MM.1S (cell line): Measurements from ENCODE around the gene TIMM44.

ENCODE experiments used
- DNase-seq: peaks from one replicate; pipeline ENCODE4 v3.0.0-alpha.2; 2015
- H2AFZ ChIP-seq: fragments of 300-600 bp; sonication (generic); 2 replicates; pipeline ENCODE4 v1.6.0; 2016; ENCODE audit warnings: antibody characterized with exemption, low read length
- H3F3A ChIP-seq: fragments of 300-600 bp; sonication (generic); 2 replicates; pipeline ENCODE4 v1.6.1; 2016; ENCODE audit warnings: mild to moderate bottlenecking, antibody characterized with exemption, low read length, moderate library complexity, mixed read lengths; ENCODE audit not compliant: insufficient read depth
- H3K27ac ChIP-seq: fragments of 300-600 bp; sonication (generic); 2 replicates; pipeline ENCODE4 v1.5.1; 2016; ENCODE audit warnings: mild to moderate bottlenecking, low read length
- H3K27me3 ChIP-seq: fragments of 300-600 bp; sonication (generic); replicated peaks from 2 replicates; pipeline ENCODE4 v1.6.0; 2016; ENCODE audit warnings: low read length; ENCODE audit not compliant: insufficient read depth
- H3K36me3 ChIP-seq: fragments of 300-600 bp; sonication (generic); replicated peaks from 2 replicates; pipeline ENCODE4 v1.6.1; 2016; ENCODE audit warnings: mild to moderate bottlenecking, low read length, mixed read lengths; ENCODE audit not compliant: insufficient read depth
- H3K4me1 ChIP-seq: fragments of 300-600 bp; sonication (generic); 2 replicates; pipeline ENCODE4 v1.6.1; 2016; ENCODE audit warnings: low read length, mixed read lengths
- H3K4me2 ChIP-seq: fragments of 300-600 bp; sonication (generic); 2 replicates; pipeline ENCODE4 v1.6.0; 2016; ENCODE audit warnings: low read depth, low read length
- H3K4me3 ChIP-seq: fragments of 300-600 bp; sonication (generic); 2 replicates; pipeline ENCODE4 v1.5.1; 2016; ENCODE audit warnings: low read length, mixed read lengths
- H3K79me2 ChIP-seq: fragments of 300-600 bp; sonication (generic); 2 replicates; pipeline ENCODE4 v1.6.1; 2016; ENCODE audit warnings: mixed run types, low read length, mixed read lengths
- H3K9ac ChIP-seq: fragments of 300-600 bp; sonication (generic); 2 replicates; pipeline ENCODE4 v1.6.1; 2016; ENCODE audit warnings: low read length, mixed read lengths
- H3K9me2 ChIP-seq: fragments of 300-600 bp; sonication (generic); replicated peaks from 2 replicates; pipeline ENCODE4 v1.6.1; 2016; ENCODE audit warnings: mild to moderate bottlenecking, low read length, mixed read lengths; ENCODE audit not compliant: insufficient read depth
- H3K9me3 ChIP-seq: fragments of 300-600 bp; sonication (generic); replicated peaks from 2 replicates; pipeline ENCODE4 v1.6.1; 2016; ENCODE audit warnings: mild to moderate bottlenecking, low read length, mixed read lengths; ENCODE audit not compliant: insufficient read depth
- H4K20me1 ChIP-seq: fragments of 300-600 bp; sonication (generic); 2 replicates; pipeline ENCODE4 v1.6.1; 2016; ENCODE audit warnings: mild to moderate bottlenecking, low read length, moderate library complexity, mixed read lengths; ENCODE audit not compliant: insufficient read depth
- EZH2 ChIP-seq: fragments of 300-600 bp; sonication (generic); optimal IDR thresholded peaks from 2 replicates; pipeline ENCODE3; 2017; ENCODE audit warnings: low read depth, mild to moderate bottlenecking, antibody characterized with exemption, low read length, mixed read lengths
- EZH2phosphoT487 ChIP-seq: fragments of 300-600 bp; sonication (generic); IDR thresholded peaks from 2 replicates; pipeline ENCODE4 v1.6.1; 2018; ENCODE audit warnings: antibody characterized with exemption, low read length
- TF ChIP-seq, protein P1 (sequence below): fragments of 300-600 bp; sonication (generic); IDR thresholded peaks from 2 replicates; pipeline ENCODE4 v1.5.1; 2016; ENCODE audit warnings: antibody characterized with exemption, low read length, mixed read lengths

TIMM44 gene

DNA sequence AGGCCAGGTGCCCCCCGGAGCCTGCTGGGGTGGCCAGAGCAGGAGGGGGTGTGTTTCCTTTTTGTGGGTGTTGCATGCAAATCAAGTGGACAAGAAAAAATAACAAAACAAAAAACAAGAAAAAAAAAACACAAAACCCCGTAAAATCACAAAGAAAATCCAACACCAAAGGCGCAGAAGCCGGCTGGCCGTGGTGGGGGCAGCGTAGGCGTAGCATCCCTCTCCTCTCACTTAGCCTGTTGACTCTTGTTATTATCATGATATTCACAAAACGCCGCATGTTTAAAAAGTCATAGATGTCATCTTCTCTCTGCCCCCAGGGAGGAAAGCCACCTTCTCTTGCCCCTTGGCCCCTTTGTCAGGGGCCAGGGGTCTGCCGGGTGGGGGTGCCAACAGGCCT lies 29.8 kb downstream of the TIMM44 start:
- Histone ChIP-seq H3K27me3 (peaks cover 30% of the 10 kb centered on the region), H3K79me2 (peaks cover 8% of the 10 kb centered on the region), H3K9me2 (no peaks in the 10 kb centered on the region), H3K27ac (no peak overlapping the region), H3K4me3 (no peak overlapping the region), H2AFZ (no peak overlapping the region), H3K4me1 (peaks cover 7% of the 10 kb centered on the region; the same call in 1 of the 2 replicates), H3K4me2 (no peak overlapping the region), H3K9ac (no peak overlapping the region), H3K9me3 (no peaks in the 10 kb centered on the region), H4K20me1 (0 out of 2 replicates have a peak, but pooled peaks cover 6% of the 10 kb centered on the region), H3F3A (0 out of 2 replicates have a peak, but pooled peaks cover 7% of the 10 kb centered on the region), H3K36me3 (no peaks in the 10 kb centered on the region; the same call in 1 of the 2 replicates)
- no peak for DNase-seq
- TF ChIP-seq EZH2phosphoT487 (no peak), EZH2 (no peak)
- TF ChIP-seq, protein P1, sequence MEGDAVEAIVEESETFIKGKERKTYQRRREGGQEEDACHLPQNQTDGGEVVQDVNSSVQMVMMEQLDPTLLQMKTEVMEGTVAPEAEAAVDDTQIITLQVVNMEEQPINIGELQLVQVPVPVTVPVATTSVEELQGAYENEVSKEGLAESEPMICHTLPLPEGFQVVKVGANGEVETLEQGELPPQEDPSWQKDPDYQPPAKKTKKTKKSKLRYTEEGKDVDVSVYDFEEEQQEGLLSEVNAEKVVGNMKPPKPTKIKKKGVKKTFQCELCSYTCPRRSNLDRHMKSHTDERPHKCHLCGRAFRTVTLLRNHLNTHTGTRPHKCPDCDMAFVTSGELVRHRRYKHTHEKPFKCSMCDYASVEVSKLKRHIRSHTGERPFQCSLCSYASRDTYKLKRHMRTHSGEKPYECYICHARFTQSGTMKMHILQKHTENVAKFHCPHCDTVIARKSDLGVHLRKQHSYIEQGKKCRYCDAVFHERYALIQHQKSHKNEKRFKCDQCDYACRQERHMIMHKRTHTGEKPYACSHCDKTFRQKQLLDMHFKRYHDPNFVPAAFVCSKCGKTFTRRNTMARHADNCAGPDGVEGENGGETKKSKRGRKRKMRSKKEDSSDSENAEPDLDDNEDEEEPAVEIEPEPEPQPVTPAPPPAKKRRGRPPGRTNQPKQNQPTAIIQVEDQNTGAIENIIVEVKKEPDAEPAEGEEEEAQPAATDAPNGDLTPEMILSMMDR: no peak

DNA sequence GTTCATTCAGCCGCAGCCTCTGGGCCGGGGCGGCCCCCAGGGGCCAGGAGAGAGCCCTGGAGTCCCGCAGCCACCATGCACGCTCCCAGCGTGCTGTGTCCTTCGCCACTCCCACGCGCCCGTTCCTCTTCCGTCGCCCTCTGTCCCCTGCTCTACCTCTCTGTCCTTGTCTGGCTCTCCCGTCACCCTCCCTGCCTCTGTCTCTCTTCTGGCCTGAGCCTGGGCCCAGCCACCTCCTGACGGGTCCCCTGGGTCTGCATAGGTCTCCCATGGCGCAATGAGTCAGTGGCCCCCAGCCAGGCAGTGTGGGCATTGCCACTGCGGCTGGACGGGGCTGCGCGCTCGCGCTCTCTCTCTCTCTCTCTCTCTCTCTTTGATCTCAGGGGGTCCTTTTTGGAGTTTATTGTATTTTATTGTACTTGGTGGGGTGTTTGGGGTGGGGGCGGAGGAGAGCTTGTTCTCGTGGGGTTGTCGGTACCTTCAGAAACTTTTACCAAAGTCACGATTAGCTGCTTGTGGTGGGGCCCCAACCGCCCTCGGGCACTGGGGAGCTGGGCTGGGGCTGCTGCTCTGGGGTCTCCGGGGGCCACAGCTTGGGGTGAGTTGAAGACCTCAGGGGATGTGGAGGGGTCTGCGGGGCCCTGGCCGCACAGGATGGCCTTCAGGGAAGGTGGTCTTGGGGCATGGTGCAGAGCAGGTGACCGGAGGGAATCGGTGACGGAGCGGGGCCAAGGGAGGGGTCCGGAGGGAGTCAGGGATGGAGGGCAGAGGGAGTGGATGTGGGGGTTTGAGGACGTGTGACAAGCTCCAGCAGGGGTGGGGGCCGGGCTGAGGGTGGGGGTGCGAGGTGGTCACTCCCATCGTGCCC lies 30.5 kb downstream of the TIMM44 start:
- H3F3A ChIP-seq: 0 out of 2 replicates have a peak, but pooled peaks cover 7% of the 10 kb centered on the region
- peaks cover 16% of the 10 kb centered on the region for H3K79me2 ChIP-seq
- H4K20me1 ChIP-seq: peaks cover 6% of the 10 kb centered on the region; the same call in 1 of the 2 replicates
- TF ChIP-seq, protein P1: no peak
- TF ChIP-seq EZH2phosphoT487 (no peak), EZH2 (no peak)
- no peaks in the 10 kb centered on the region for H3K9me3 ChIP-seq
- peaks cover 7% of the 10 kb centered on the region; the same call in 1 of the 2 replicates for H3K4me1 ChIP-seq
- no peaks in the 10 kb centered on the region for H3K9me2 ChIP-seq
- no peak for DNase-seq
- H2AFZ ChIP-seq: no peak overlapping the region
- no peak overlapping the region for H3K9ac ChIP-seq
- H3K27ac ChIP-seq: no peak overlapping the region
- H3K4me2 ChIP-seq: no peak overlapping the region
- no peak overlapping the region for H3K4me3 ChIP-seq
- H3K27me3 ChIP-seq: peaks cover 25% of the 10 kb centered on the region
- H3K36me3 ChIP-seq: no peaks in the 10 kb centered on the region; the same call in 1 of the 2 replicates

DNA sequence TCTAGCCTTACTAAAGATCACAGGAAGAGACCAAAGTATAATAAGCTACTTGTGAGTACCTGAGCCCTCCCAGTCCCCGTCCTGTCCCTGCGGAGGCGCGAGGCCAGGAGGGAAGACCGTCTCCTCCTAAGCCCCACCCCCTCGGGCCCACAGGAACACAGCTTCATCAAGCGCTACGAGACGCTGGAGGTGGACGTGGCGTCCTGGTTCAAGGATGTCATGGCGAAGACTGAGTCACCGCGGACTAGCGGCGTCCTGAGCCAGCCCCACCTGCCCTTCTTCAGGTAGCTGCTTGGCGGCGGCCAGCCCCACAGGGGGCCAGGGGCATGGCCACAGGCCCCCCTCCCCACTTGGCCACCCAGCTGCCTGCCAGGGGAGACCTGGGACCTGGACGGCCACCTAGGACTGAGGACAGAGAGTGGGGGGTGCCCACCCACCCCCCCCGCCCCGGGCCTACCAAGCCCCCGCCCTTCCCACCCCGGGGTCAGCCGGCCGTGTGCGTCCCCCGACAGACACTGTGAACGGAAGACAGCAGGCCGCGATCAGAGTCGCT lies 31.2 kb downstream of the TIMM44 start:
- H3K9me2 ChIP-seq: no peaks in the 10 kb centered on the region
- no peaks in the 10 kb centered on the region for H3K9me3 ChIP-seq
- no peak for DNase-seq
- H3K27me3 ChIP-seq: peaks cover 18% of the 10 kb centered on the region
- no peak overlapping the region for H2AFZ ChIP-seq
- no peak overlapping the region for H3K9ac ChIP-seq
- H3K4me3 ChIP-seq: no peak overlapping the region
- peaks cover 23% of the 10 kb centered on the region for H3K79me2 ChIP-seq
- H3F3A ChIP-seq: 0 out of 2 replicates have a peak, but pooled peaks cover 7% of the 10 kb centered on the region
- H3K4me1 ChIP-seq: peaks cover 4% of the 10 kb centered on the region; the same call in 1 of the 2 replicates
- TF ChIP-seq, protein P1: no peak
- TF ChIP-seq EZH2 (no peak), EZH2phosphoT487 (no peak)
- H4K20me1 ChIP-seq: peaks cover 10% of the 10 kb centered on the region
- H3K27ac ChIP-seq: no peak overlapping the region
- no peak overlapping the region for H3K4me2 ChIP-seq
- no peaks in the 10 kb centered on the region; the same call in 1 of the 2 replicates for H3K36me3 ChIP-seq
